ENCODE data around the gene CASTOR1.
"Not testable (repeated sequence)": the region's sequence is repeated elsewhere in the genome, so short reads cannot be mapped to it uniquely, and the experiment has no call there.

Gene CASTOR1

GRCh38 chr22:30289141-30289979 is at the start of gene CASTOR1:
Gene CASTOR1, minus strand, starts transcription at chr22:30289505. Its CDS starts 8 bp downstream, at chr22:30289497.
- DNase-seq (ENCODE audit: low read depth) = peak; percentile 83

GRCh38 chr22:30338802-30339201 is 49.5 kb upstream of the CASTOR1 start:
- no peak for DNase-seq (ENCODE audit: low read depth)

- not testable (repeated sequence) for DNase-seq (ENCODE audit: low read depth)
Measured at GRCh38 chr22:30338341-30338740, 49.0 kb upstream of the CASTOR1 start.

- no peak for DNase-seq (ENCODE audit: low read depth)
Measured at GRCh38 chr22:30337461-30337778, 48.1 kb upstream of the CASTOR1 start.

- DNase-seq (ENCODE audit: low read depth) = no peak
Measured at GRCh38 chr22:30336752-30337460, 47.6 kb upstream of the CASTOR1 start.

GRCh38 chr22:30335236-30335635 is 45.9 kb upstream of the CASTOR1 start:
- DNase-seq (ENCODE audit: low read depth) = no peak

- no peak for DNase-seq (ENCODE audit: low read depth)
Measured at GRCh38 chr22:30334646-30335045, 45.3 kb upstream of the CASTOR1 start.

GRCh38 chr22:30333707-30334087 is 44.4 kb upstream of the CASTOR1 start:
- DNase-seq (ENCODE audit: low read depth) = no peak

GRCh38 chr22:30332994-30333706 is 43.8 kb upstream of the CASTOR1 start:
- DNase-seq (ENCODE audit: low read depth) = no peak

- no peak for DNase-seq (ENCODE audit: low read depth)
Measured at GRCh38 chr22:30332551-30332950, 43.2 kb upstream of the CASTOR1 start.

GRCh38 chr22:30328466-30329049 is 39.3 kb upstream of the CASTOR1 start:
- no peak for DNase-seq (ENCODE audit: low read depth)

GRCh38 chr22:30327864-30328345 is 38.6 kb upstream of the CASTOR1 start:
- no peak for DNase-seq (ENCODE audit: low read depth)

- DNase-seq (ENCODE audit: low read depth) = peak; percentile 93
Measured at GRCh38 chr22:30326706-30327362, 37.5 kb upstream of the CASTOR1 start, which contains the start of gene TBC1D10A. Gene TBC1D10A, minus strand, starts transcription at chr22:30326941. Its CDS starts 60 bp downstream, at chr22:30326881.

- DNase-seq (ENCODE audit: low read depth) = no peak
Measured at GRCh38 chr22:30326255-30326705, 37.0 kb upstream of the CASTOR1 start.

- DNase-seq (ENCODE audit: low read depth) = no peak
Measured at GRCh38 chr22:30325724-30326254, 36.5 kb upstream of the CASTOR1 start.

GRCh38 chr22:30325065-30325720 is 35.9 kb upstream of the CASTOR1 start:
- no peak for DNase-seq (ENCODE audit: low read depth)

GRCh38 chr22:30324014-30324730 is 34.9 kb upstream of the CASTOR1 start:
- no peak for DNase-seq (ENCODE audit: low read depth)

- no peak for DNase-seq (ENCODE audit: low read depth)
Measured at GRCh38 chr22:30323246-30323645, 33.9 kb upstream of the CASTOR1 start.

- no peak for DNase-seq (ENCODE audit: low read depth)
Measured at GRCh38 chr22:30321461-30321860, 32.2 kb upstream of the CASTOR1 start.

- no peak for DNase-seq (ENCODE audit: low read depth)
Measured at GRCh38 chr22:30320021-30320556, 30.8 kb upstream of the CASTOR1 start.

Data from activated T-helper 9 cell treated with anti-CD3 and anti-CD28 coated beads, Interleukin-2, amount 50 U/mL, for 16 hours (primary cell).